Measurements from ENCODE around the gene FUT3.

GRCh38 chr19:5801796-5802619 is 49.2 kb downstream of the FUT3 start:
- TF ChIP-seq EZH2 (IDR thresholded peaks at IDR 0.05; ENCODE audit: insufficient read depth, low read length), result no peak
- no peak for TF ChIP-seq CTCF (IDR thresholded peaks at IDR 0.05; ENCODE audit: insufficient read depth, low read depth, low read length)
